A549 (cell line): ENCODE results near the gene PTGER2. TPM values are rescaled to one million over a fixed set of nuclear protein-coding genes. Genes with fewer than 3 reads are reported as not detected.

Source experiments
- ATAC-seq, 2 experiments: fragments of 200-7000 bp in 1 of 2; fragments of >200 bp in 1 of 2; cut with Nextera tagmentation in 1 of 2; cut with Tn5 transposase in 1 of 2; 3 replicates each; pipeline versions ENCODE4 v1.8.0 to v1.9.1; 2018 to 2020; ENCODE audit warnings: mild to moderate bottlenecking in 1 of 2, moderate library complexity in 1 of 2
- CTCF ChIA-PET: fragments of 300-600 bp; sonication (Branson Sonifier 250); formaldehyde crosslinking; extraction: SDS; loops from one replicate; lab custom pipeline; 2021; ENCODE audit warnings: antibody characterized with exemption, inconsistent platforms; lab: Yijun Ruan, JAX
- POLR2A ChIA-PET: fragments of 350-600 bp; formaldehyde crosslinking; extraction: SDS; loops from one replicate; lab custom pipeline; 2021; ENCODE audit warnings: antibody characterized with exemption, inconsistent platforms; lab: Yijun Ruan, JAX
- DNase-seq, 2 experiments: peaks; one replicate each; pipeline versions ENCODE4 v3.0.0 to v3.0.0-alpha.2; 2011 to 2016; ENCODE audit warnings: low read depth in 1 of 2, low spot score in 1 of 2
- FAIRE-seq: peaks from 2 replicates; lab custom pipeline; 2011; peaks lifted over from hg19 to GRCh38; lab: Jason Lieb, UNC
- H3K27ac ChIP-seq, 2 experiments: fragments of >200 bp; sonication (Bioruptor Twin); formaldehyde crosslinking; 3 replicates each; pipeline ENCODE4 v1.5.1; 2016 to 2017
- H3K4me1 ChIP-seq: fragments of >200 bp; sonication (Bioruptor Twin); formaldehyde crosslinking; 3 replicates; pipeline ENCODE4 v1.6.1; 2016
- H3K4me2 ChIP-seq: fragments of >200 bp; sonication (Bioruptor Twin); formaldehyde crosslinking; 3 replicates; pipeline ENCODE4 v1.6.1; 2016
- H3K4me3 ChIP-seq: fragments of >200 bp; sonication (Bioruptor Twin); formaldehyde crosslinking; 3 replicates; pipeline ENCODE4 v1.5.1; 2016
- H3K9me3 ChIP-seq: fragments of >200 bp; sonication (Bioruptor Twin); formaldehyde crosslinking; 3 replicates; pipeline ENCODE4 v1.6.1; 2016
- ATOH8 ChIP-seq: fragments of 250-450 bp; sonication (Bioruptor Pico); IDR thresholded peaks from 2 replicates; pipeline ENCODE4 v1.5.0; 2020; ENCODE audit warnings: low read depth, mild to moderate bottlenecking, moderate library complexity
- BCL3 ChIP-seq: fragments of >200 bp; sonication (Bioruptor Twin); formaldehyde crosslinking; IDR thresholded peaks from 3 replicates; pipeline ENCODE4 v1.6.1; 2016
- CBX8 ChIP-seq: fragments of 200-600 bp; sonication (generic); IDR thresholded peaks from 2 replicates; pipeline ENCODE4 v1.6.1; 2016
- CHD4 ChIP-seq: fragments of 200-600 bp; sonication (generic); IDR thresholded peaks from 2 replicates; pipeline ENCODE4 v1.6.1; 2016; ENCODE audit warnings: antibody characterized with exemption, mild to moderate bottlenecking, borderline replicate concordance
- ELK1 ChIP-seq: fragments of 150-350 bp; IDR thresholded peaks from 2 replicates; pipeline ENCODE4 v1.6.1; 2014; ENCODE audit warnings: low read depth, mild to moderate bottlenecking, low read length
- EP300 ChIP-seq, 2 experiments: fragments of >200 bp; sonication (Bioruptor Twin); formaldehyde crosslinking; IDR thresholded peaks; 2 replicates in 1 of 2; 3 replicates in 1 of 2; pipeline ENCODE4 v1.6.1; 2016 to 2017
- FOXS1 ChIP-seq: fragments of 250-450 bp; sonication (Bioruptor Pico); IDR thresholded peaks from 2 replicates; pipeline ENCODE4 v1.5.0; 2020; ENCODE audit warnings: mild to moderate bottlenecking, moderate library complexity
- GATA3 ChIP-seq: IDR thresholded peaks from 2 replicates; pipeline ENCODE4 v1.6.1; 2012; ENCODE audit warnings: borderline replicate concordance
- HDAC2 ChIP-seq: fragments of 200-600 bp; sonication (generic); IDR thresholded peaks from 2 replicates; pipeline ENCODE4 v1.6.1; 2016
- HES2 ChIP-seq: fragments of >200 bp; sonication (Bioruptor Twin); formaldehyde crosslinking; IDR thresholded peaks from 2 replicates; pipeline ENCODE4 v1.6.1; 2016
- HOXB13 ChIP-seq: fragments of 250-450 bp; sonication (Bioruptor Pico); IDR thresholded peaks from 2 replicates; pipeline ENCODE4 v1.5.0; 2020; ENCODE audit warnings: low read depth, mild to moderate bottlenecking, moderate library complexity
- JUN ChIP-seq, 2 experiments: fragments of >200 bp; sonication (Bioruptor Twin); formaldehyde crosslinking; IDR thresholded peaks; 2 replicates in 1 of 2; 3 replicates in 1 of 2; pipeline ENCODE4 v1.6.1; 2016 to 2017
- NPAS2 ChIP-seq: fragments of 250-450 bp; sonication (Bioruptor Pico); IDR thresholded peaks from 2 replicates; pipeline ENCODE4 v1.8.0; 2022; ENCODE audit warnings: mild to moderate bottlenecking, moderate library complexity, borderline replicate concordance
- PHF8 ChIP-seq: fragments of 200-600 bp; sonication (generic); IDR thresholded peaks from 2 replicates; pipeline ENCODE4 v1.6.1; 2016; ENCODE audit warnings: low read depth, mild to moderate bottlenecking, antibody characterized with exemption, moderate library complexity, borderline replicate concordance
- POLR2AphosphoS2 ChIP-seq: conservative IDR thresholded peaks from 2 replicates; pipeline ENCODE4 v1.6.1; 2012; ENCODE audit warnings: low read length, improper control_type of control experiment, inconsistent platforms
- RARB ChIP-seq: fragments of 250-450 bp; sonication (Bioruptor Pico); IDR thresholded peaks from 2 replicates; pipeline ENCODE4 v1.8.0; 2021; ENCODE audit warnings: mild to moderate bottlenecking, moderate library complexity
- RCOR1 ChIP-seq: fragments of 150-350 bp; IDR thresholded peaks from 2 replicates; pipeline ENCODE4 v1.6.1; 2014; ENCODE audit warnings: antibody characterized with exemption, low read length, low read depth
- SMC3 ChIP-seq: fragments of >200 bp; sonication (Bioruptor Twin); formaldehyde crosslinking; IDR thresholded peaks from 3 replicates; pipeline ENCODE4 v1.6.1; 2018; ENCODE audit warnings: inconsistent platforms
- ZNF302 ChIP-seq: fragments of 250-450 bp; sonication (Bioruptor Pico); IDR thresholded peaks from 2 replicates; pipeline ENCODE4 v1.9.0; 2021; ENCODE audit warnings: inconsistent platforms, mild to moderate bottlenecking, moderate library complexity
- WGBS: methylation state at CpG from one replicate; pipeline ENCODE4 v1.1.6; 2017; ENCODE audit errors: missing lambda C conversion rate; 5-methylcytosine and 5-hydroxymethylcytosine counted together
- polyA plus RNA-seq, 4 experiments: library from polyadenylated mRNA; depleted of rRNA in 3 of 4; stranded (reverse); fragments of >200 nt; fragmentation: RNase III in 1 of 4; extraction: RNeasy Plus Mini Kit Qiagen cat#74134 plus additional on column Dnase treatment in 1 of 4; gene quantifications; 2 replicates in 3 of 4; 3 replicates in 1 of 4; pipeline ENCODE4 v1.2.3, GENCODE V29; 2011 to 2017

Gene PTGER2
- polyA plus RNA-seq, 2 of the 4 experiments (the other 2 are of a cell fraction) = 0.74 to 1.2 TPM

- no peak overlapping the region for H3K27ac ChIP-seq
- H3K4me1 ChIP-seq = no peaks in the 10 kb centered on the region
- H3K9me3 ChIP-seq = no peaks in the 10 kb centered on the region
- POLR2A ChIA-PET = no interaction called here
- CTCF ChIA-PET = no interaction called here
- TF ChIP-seq PHF8 = no peak
- TF ChIP-seq HOXB13 (CRISPR knock-in tag) = no peak
- no peak for TF ChIP-seq FOXS1 (CRISPR knock-in tag)
- no peak for TF ChIP-seq CBX8
- TF ChIP-seq ELK1 = no peak
- TF ChIP-seq EP300 (IDR thresholded peaks at IDR 0.05) = no peak
- no peak for TF ChIP-seq HDAC2
- TF ChIP-seq GATA3 = no peak
- no peak for TF ChIP-seq JUN (IDR thresholded peaks at IDR 0.05)
- no peak for TF ChIP-seq CHD4
- TF ChIP-seq BCL3 = no peak
- ATAC-seq (no peak), FAIRE-seq (no peak), DNase-seq (no peak)
- 48% methylated on average over 4 of the region's 4 CpGs for WGBS
- H3K4me3 ChIP-seq = no peak overlapping the region
- no peak overlapping the region for H3K4me2 ChIP-seq
These were observed 6.7 kb upstream of the PTGER2 start for GRCh38 chr14:52307376-52307775.

- ChIA-PET POLR2A (no interaction called here), CTCF (no interaction called here)
- FAIRE-seq (no peak), DNase-seq (no peak), ATAC-seq (no peak)
- 51% methylated on average over 2 of the region's 2 CpGs for WGBS
- no peak overlapping the region for H3K4me2 ChIP-seq
- no peak overlapping the region for H3K4me3 ChIP-seq
- TF ChIP-seq EP300 (IDR thresholded peaks at IDR 0.05) = no peak
- no peak for TF ChIP-seq NPAS2 (CRISPR knock-in tag)
- TF ChIP-seq RARB (CRISPR knock-in tag) = no peak
- TF ChIP-seq HES2 = no peak
- no peak for TF ChIP-seq HOXB13 (CRISPR knock-in tag)
- no peak for TF ChIP-seq RCOR1
- no peak for TF ChIP-seq SMC3
- no peaks in the 10 kb centered on the region for H3K9me3 ChIP-seq
- H3K4me1 ChIP-seq = no peaks in the 10 kb centered on the region
- H3K27ac ChIP-seq = no peak overlapping the region
These were observed 6.2 kb upstream of the PTGER2 start for GRCh38 chr14:52307905-52308304.

- DNase-seq (no peak), FAIRE-seq (no peak), ATAC-seq (no peak)
- Histone ChIP-seq H3K4me3 (no peak overlapping the region), H3K9me3 (no peaks in the 10 kb centered on the region), H3K4me2 (no peak overlapping the region), H3K4me1 (no peaks in the 10 kb centered on the region), H3K27ac (no peak overlapping the region)
- 39% methylated on average over 3 of the region's 3 CpGs for WGBS
- ChIA-PET CTCF (interaction anchor here (0.6 to 3.0 kb wide), 3 partner anchors 10 to 268 kb away, joined by 3 to 17 read pairs (median 5); no protein-coding TSS in a partner anchor), POLR2A (no interaction called here)
- TF ChIP-seq ZNF302 (CRISPR knock-in tag) (no peak), NPAS2 (CRISPR knock-in tag) (no peak), POLR2AphosphoS2 (no peak), HDAC2 (no peak), ATOH8 (CRISPR knock-in tag) (no peak), FOXS1 (CRISPR knock-in tag) (no peak)
These were observed 3.6 kb upstream of the PTGER2 start for GRCh38 chr14:52310541-52310940.
